ENCODE data around the gene XKR7. TPM values are rescaled to one million over a fixed set of nuclear protein-coding genes. Genes with fewer than 3 reads are reported as not detected.

The XKR7 gene
- total and polyA plus RNA-seq, 10 of the 15 experiments (the other 5 are each of a cell fraction or from before 2014, with no cell fraction given): not detected

- Histone ChIP-seq H3K36me3 (ENCODE audit: control insufficient read depth in 2 of 2, insufficient read depth in 2 of 2, low read length in 1 of 2) (no peaks in the 10 kb centered on the region), H3K4me2 (ENCODE audit: control insufficient read depth, insufficient read depth) (no peak overlapping the region), H2AFZ (ENCODE audit: control insufficient read depth, low read depth, low read length) (no peak overlapping the region), H3K9ac (ENCODE audit: control insufficient read depth, insufficient read depth, low read length) (no peak overlapping the region), H3K4me1 (ENCODE audit: control insufficient read depth, insufficient read depth, low read length) (no peaks in the 10 kb centered on the region), H3K27ac (ENCODE audit: control insufficient read depth, insufficient read depth) (no peak overlapping the region), H3K27me3 (replicated peaks in 1 of 2; ENCODE audit: control insufficient read depth in 2 of 2, insufficient read depth in 2 of 2, low read length in 1 of 2) (peaks cover 0 to 6% of the 10 kb centered on the region in 2 experiments; a peak in 2 of 4 replicates), H4K20me1 (ENCODE audit: control insufficient read depth, insufficient read depth) (no peaks in the 10 kb centered on the region), H3K9me3 (replicated peaks; ENCODE audit: control insufficient read depth, insufficient read depth, low read length) (no peaks in the 10 kb centered on the region), H3K79me2 (ENCODE audit: control insufficient read depth, insufficient read depth, low read length) (no peaks in the 10 kb centered on the region), H3K4me3 (no peak overlapping the region)
- ATAC-seq (no peak), FAIRE-seq (no peak), DNase-seq (ENCODE audit: low read depth, low spot score) (no peak)
- intact Hi-C loops (cut with micrococcal nuclease; ENCODE audit: unreplicated experiment) (no loop called here), in situ Hi-C loops (cut with MboI) (no loop called here)
- BruUV-seq (replicated peaks): no TSS peak
- ChIA-PET POLR2A (interaction anchor here (0.6 kb wide), 1 partner anchor 554 kb away, joined by 3 read pairs; no protein-coding TSS in a partner anchor), CTCF (interaction anchor here (1.0 to 1.6 kb wide), 2 partner anchors 121 to 122 kb away, joined by 3 to 4 read pairs; no protein-coding TSS in a partner anchor), RAD21 (ENCODE audit: unreplicated experiment) (no interaction called here), SMC1A (ENCODE audit: uncharacterized antibody, unreplicated experiment) (no interaction called here)
- 20% methylated on average over 10 of the region's 10 CpGs for WGBS (ENCODE audit: insufficient coverage, insufficient replicate concordance, low lambda C conversion rate, missing lambda C conversion rate)
- TF ChIP-seq NFYB (IDR thresholded peaks at IDR 0.05; ENCODE audit: insufficient read depth, low read depth, low read length) (no peak), TARDBP (IDR thresholded peaks at IDR 0.05; ENCODE audit: borderline replicate concordance) (no peak), BHLHE40 (IDR thresholded peaks at IDR 0.05; ENCODE audit: borderline replicate concordance in 1 of 2, low read depth in 2 of 2, low read length in 1 of 2) (no peak), SP1 (IDR thresholded peaks at IDR 0.05; ENCODE audit: low read depth, low read length) (no peak), SREBF2 (IDR thresholded peaks at IDR 0.05; ENCODE audit: low read length) (no peak), IKZF2 (IDR thresholded peaks at IDR 0.05) (no peak)
- TF ChIP-seq, protein P1, sequence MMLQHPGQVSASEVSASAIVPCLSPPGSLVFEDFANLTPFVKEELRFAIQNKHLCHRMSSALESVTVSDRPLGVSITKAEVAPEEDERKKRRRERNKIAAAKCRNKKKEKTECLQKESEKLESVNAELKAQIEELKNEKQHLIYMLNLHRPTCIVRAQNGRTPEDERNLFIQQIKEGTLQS (IDR thresholded peaks at IDR 0.05; ENCODE audit: borderline replicate concordance, extremely low read depth, low read depth, low read length): no peak
Observed at GRCh38 chr20:31974951-31975487, 7.1 kb downstream of the XKR7 start.

All from GM12878 (cell line).